LHCN-M2 (cell line): Measurements from ENCODE around the gene PRRC1. TPM values are rescaled to one million over a fixed set of nuclear protein-coding genes. Genes with fewer than 3 reads are reported as not detected.
"Not testable (repeated sequence)": the region's sequence is repeated elsewhere in the genome, so short reads cannot be mapped to it uniquely, and the experiment has no call there.

Source experiments
- DNase-seq: peaks from one replicate; pipeline ENCODE4 v3.0.0-alpha.2; 2012; ENCODE audit warnings: low read depth
- polyA plus RNA-seq: library from polyadenylated mRNA; unstranded; fragments of >200 nt; gene quantifications from one replicate; pipeline ENCODE4 v1.2.1, GENCODE V29; 2012; ENCODE audit warnings: missing spikeins
- total RNA-seq: library from RNA; depleted of rRNA; stranded (reverse); fragments of >200 nt; gene quantifications from 2 replicates; pipeline ENCODE4 v1.2.3, GENCODE V29; 2014; rRNA removed

PRRC1 gene
- 44.9 and 50.3 TPM in 2 replicates for total RNA-seq
- 38.0 TPM for polyA plus RNA-seq

DNA sequence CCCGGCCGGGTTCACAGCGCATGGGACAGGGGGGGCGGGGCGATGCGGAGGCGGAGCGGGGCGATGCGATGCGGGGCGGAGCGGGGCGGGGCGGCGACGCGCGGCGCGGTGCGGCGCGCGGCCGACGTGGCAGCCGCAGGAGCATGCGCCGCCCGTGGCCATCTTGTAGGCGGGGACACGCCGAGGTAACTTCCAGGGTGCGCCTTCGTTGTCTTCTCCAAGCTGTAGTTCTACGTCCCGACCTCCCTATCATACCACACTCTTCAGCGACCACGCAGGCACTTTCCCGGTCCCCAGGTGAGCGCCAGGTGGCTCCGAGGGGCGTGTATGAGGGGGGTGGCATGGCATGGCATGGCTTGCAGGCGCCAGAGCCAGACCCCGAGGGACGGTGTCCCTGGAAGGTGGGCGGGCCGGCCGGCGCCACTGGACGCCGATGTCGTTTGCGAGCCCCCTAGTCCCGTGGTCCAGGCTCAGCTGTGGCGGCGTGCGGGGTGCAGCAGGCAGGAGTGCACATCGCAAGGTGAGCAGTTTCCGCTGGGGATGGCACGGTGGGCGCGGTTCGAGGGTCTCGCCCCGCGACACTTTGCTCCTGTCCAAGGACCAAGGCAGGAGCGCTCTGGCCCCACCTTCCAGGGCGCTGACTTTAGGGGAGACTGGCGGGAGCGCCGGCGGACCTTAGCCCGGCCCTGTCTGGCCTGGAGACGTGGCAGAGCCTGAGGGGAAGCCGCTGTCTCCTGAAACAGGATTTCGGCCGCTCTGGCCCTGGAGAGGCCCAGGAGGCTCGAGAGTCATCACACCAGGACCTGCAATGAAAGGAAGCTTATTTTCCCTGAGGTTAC lies at the start of gene PRRC1:
Gene PRRC1 (plus strand): TSS at position 161 of the 839 bp plus-strand sequence. CDS start 5,840 bp downstream, outside the sequence.
- DNase-seq: peak; percentile 73

DNA sequence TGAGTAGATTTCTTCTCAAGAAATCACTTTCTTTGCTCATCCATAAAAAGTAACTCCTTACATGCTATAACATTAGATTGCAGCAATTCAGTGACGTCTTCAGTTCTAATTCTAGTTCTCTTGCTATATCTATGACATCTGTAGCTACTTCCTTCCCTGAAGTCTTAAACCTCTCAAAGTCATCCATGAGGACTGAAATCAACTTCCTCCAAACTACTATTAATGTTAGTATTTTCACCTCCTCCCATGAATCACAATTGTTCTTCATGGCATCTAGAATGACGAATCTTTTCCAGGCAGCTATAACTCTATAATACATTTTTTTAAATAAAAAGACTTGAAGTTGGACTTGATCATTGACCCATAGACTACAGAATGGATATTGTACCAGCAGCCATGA lies 46.2 kb upstream of the PRRC1 start:
- DNase-seq: no peak

DNA sequence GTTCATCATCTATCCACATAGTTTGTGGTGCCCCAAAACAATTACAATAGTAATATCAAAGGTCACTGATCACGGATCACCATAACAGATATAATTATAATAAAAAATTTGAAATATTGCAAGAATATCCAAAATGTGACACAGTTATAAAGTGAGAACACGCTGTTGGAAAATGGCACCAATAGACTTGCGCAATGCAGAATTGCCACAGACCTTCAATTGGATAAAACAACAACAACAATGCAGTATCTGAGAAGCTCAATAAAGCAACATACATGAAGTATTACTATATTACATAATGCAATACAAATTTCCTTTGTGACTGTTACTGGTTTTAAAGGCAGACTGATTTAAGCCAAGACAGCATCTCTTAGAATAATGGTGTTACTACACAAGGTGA lies 44.7 kb upstream of the PRRC1 start:
- no peak for DNase-seq

DNA sequence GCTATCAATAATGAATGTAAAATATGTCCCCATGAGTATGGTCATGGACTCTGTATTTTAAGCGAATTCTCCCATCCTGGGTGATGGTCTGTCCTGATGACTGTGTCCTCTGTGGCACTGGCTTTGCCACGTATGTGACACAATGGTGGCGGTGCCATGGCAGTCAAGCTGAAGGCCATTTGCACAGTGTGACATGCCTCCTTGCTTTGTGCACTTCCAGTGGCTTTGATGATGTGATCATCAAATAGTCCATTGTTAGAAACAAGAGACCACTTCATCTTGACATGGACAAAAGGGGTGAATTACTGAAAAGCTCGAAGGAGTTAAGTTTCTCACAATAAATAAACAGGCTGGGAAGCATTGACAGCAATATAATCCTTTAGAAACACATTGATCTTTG lies 31.0 kb upstream of the PRRC1 start:
- DNase-seq: no peak

DNA sequence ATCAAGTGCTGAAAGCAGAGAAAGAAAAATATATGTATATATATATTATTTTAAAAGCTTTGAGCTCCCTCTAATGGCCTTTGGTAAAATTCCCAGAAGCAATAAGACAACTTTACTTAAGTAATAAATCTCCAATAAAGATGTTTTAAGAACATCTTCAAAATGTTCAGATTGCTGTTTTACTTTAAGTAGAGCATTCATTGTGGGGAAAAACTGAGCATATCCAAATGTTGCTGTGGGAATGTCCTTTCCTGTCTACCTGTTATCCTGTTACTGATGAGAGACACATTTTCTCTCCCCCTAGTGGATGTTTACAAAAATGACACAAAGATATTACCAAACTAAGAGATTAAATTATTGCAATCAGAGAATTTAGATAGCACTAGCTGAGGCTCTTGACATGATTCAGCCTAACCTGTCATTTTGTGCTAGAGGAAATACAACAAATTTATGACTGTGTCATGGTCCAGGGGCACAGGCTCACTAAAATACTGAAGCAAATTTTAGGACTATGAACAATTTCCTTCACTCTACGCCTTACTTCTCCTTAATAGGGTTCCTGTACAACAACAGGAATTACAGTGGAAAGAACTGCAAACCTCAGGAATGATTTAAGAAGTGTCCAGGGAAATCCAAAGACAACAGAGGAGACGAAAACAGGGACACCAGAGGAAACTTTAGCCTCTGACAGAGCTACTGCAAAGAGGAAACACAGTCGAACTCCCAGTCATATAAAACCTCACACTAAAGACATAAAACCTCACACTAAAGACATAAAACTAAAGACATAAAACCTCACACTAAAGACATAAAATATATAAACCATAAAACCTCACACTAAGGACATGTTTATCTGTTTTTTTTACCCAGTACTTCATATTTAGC lies 24.3 kb upstream of the PRRC1 start:
- peak; percentile 52 for DNase-seq

DNA sequence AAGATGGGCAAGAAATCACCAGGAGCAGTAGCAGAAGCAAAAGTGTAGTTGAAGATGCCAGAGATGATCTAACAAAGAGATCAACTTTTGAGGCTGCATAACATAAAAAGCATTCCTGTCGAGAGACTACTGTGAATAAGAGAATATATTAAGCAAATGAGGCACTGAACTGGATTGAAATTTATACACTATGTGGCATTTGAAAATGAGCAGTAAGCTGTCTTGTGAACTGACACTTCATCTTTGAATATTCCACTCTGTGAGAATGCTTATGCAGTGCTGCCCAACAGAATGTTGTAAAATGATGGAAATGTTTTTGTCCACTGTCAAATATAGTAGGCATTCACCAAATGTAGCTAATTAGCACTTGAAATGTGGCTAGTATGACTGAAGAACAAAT lies 18.9 kb upstream of the PRRC1 start:
- no peak for DNase-seq

DNA sequence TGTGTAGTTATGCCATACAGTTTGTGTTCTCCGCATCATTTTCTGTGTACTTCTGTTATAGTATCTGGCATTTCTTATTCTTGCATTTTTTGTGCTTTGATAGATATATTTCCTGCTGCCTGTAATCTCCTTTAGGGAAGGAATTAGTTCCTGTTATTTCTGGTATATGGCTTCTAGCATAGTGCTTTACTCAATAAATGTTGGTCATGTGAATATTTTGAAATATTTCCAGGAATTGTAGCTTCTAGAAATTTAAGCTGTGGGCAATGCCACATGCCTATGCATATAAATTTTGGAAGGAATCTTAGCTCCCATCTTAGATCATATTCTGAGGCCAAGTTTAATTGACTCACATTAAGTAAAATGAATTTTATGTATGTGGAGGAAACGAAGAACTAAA lies 11.5 kb upstream of the PRRC1 start:
- no peak for DNase-seq

DNA sequence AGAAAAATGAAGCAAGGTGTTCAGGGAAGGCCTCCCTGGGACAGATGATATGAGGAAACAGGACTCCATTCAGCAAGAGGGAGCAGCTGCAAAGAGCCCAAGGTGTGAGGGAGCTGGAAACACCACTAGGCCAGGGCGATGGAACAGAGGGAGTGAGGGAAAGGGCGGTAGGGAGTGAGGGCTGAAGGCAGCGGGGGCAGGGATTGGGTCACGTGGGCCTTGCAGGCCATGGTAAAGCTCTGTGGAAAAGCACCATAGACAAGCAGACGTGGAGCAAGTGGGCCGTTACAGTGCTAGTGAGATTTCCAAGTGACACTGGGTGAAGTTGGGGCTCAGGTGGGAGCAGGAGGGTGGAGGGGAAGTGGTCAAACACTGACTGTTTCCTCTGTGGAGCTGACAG lies 10.8 kb upstream of the PRRC1 start:
- DNase-seq: no peak

DNA sequence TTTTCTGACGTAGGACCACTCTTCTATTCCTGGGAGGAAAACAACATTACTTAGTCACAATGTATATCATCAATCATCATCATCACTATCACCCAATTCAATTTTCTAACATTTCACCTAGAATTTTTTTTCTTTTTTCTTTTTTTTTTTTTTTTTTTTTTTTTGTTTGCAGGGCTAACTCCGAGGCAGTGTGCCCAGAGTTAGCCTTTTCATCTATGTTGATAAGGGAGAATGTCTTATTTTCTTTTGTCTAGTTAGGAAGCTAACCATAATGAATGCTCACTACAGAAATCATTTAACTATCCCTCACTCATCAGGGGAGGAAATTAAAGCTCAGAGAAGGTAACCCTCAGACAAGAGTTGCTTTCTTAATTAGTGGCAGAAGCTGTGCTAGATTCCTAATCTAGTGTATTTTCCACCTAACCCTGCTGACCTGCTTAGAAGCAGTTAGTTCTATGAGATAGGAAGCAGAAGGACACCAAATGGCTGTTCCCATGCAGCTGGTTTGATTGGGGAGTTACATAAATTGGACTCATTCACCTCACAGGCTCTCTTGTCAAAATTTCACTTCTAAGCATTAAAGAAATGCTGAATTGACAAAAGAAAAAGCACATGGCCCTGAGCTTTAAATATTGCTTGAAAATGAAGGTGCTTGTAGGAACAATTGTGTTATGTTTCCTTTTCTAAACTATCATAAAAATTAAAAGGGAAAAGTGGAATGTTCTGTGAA lies 8.6 kb upstream of the PRRC1 start:
- no peak for DNase-seq

DNA sequence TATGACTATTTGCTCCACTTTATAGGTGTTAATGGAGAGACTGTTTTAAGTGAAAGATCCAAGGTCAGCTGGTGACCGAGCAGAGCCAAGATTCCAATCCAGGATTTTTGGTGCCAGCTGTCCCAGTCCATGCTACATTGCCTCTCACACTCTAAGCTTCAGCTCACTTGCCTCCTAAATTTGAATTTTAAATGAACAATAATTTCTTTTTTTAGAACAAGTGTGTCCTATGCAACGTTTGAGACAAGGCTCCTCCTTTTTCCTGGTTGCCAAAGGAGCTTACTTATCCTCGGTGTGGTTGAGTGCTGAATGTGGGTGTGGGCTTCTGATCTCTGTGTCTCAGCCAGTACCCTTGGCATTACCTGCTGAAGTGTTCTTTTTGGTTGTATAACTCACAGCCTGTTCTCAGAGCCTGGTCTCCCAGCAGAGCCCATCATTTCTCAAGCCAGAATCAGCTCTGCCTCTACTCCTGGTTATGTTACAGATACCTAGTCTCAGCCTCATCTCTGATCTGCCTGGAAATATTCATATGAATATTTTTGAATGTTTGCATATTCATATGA lies 4.0 kb upstream of the PRRC1 start:
- DNase-seq: no peak

DNA sequence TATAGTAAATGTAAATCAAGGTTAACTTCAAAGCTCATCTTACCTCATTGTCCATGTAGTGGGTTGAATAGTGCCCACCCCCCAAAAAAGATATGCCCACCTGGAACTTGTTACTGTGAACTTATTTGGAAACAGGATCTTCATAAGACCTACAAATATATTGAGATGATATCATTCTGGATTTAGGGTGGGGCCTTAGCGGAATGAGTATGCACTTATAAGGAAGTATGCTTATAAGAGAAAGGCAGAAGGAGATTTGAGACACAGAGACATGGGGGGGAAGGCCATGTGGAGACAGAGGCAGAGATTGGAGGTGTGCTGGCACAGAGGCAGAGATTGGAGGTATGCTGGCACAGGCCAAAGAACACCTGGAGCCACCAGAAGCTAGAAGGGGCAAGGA lies 2.6 kb upstream of the PRRC1 start:
- no peak for DNase-seq

DNA sequence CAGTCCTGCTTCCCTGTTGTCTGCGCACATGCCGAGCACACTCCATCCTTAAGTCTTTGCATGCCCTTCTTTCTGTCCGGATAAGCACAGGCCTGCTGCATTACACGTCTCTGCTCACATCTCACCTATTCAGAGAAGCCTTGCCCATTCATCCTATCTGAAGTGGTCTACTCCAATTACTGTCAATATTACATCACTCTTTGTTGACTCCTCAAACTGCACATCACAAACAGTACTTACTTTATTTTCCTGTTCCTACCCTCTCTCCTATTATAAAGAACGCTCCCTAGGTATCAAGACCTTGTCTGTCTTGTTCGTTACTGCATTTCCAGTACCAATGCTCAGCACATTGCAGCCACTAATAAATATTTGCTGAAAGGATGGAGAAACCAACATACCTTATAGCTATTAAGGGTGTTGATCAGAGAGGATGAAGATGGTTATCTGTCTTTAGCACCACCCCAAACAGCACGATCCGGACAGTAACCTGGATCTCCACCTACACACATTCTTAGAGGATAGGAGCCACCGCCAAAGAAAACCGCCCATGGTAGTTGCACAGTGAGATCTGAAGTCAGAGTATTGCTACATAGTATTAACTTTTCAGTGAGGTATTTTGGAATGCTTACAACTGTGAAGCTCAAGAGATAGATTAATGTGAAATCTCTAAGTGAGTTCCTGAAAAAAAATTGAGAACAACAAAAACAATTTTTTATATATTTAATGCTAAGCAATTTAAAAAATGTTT lies 1.6 kb upstream of the PRRC1 start:
- no peak for DNase-seq

DNA sequence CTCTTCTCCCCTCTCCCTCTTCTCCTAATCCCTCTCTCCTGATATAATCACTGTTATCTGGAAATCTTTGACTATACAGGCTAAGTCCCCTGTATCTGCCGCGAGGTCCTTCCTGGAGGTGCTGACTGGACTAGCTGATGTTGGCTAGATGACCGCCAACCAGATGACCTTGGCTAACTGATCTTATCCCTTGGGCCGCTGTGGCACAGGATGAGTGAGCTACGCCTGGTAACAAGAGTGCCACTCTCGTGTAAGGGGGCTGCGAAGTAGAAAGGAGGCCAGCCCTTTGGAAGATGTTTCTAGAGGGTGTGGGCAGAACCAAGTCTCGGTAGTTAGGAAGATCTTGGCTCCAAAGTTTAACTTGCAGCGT lies 345 bp upstream of the PRRC1 start:
- DNase-seq: peak; percentile 51

DNA sequence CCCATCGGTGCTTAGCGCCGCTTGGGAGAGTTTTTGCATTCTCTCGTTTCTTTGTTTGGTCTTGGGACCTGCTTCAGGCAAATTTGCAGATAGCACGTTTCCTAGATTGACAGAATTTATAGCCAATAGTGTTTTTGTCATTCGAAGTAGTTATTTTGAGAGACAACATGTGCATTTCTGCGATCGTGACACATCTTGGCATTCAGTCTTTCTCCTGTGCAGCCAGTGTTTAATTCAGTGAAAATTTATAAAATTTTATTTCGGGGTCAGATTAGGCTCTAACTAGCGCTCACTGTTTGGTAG lies 830 bp downstream of the PRRC1 start:
- DNase-seq: peak; percentile 47

DNA sequence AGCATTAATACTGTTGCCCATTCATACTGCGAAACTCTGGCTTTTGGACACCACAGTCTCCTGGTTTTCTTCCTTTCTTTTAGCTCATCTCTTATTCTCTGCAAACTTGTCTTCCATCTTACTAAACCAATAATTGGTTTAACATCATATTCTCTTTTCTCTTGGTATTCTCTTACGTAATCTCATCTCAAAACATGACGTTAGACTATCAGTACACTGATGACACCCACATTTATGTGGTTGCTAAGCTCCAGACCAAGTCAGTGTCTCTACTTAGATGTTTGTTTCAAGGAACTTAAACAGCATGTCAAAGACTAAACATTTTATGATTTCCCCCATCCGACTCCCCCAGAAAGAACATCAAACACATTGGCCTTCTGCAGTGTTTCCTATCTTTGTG lies 2.1 kb downstream of the PRRC1 start:
- peak; percentile 5 for DNase-seq

DNA sequence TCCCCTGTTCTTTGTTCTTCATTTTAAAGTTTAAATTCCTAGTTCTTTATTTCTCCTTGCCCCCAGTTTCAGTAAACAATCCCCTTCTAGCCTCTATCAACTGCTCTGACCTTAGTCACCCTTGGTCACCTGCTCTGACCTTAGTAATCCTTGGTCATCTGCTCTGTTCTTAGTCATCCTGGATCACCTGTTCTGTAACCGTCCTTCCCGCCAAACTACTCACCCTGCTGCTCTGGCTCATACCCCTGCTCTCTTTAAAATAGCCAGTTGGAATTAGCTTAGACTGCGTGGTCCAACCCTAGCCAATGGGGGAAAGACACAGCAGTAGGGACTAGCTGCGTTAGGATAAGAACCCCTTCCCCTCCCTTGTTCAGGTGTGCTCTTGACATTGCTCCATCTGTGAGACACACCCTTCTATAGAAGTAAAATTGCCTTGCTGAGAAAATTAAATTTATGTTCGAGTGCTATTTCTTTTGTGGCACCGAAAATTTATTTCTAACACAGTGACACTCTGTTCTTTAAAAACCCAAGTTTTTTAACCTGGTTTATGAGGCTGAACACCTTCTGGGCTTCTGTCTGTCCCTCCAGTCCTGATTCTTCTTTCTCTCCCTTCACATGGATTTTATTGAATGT lies 3.8 kb downstream of the PRRC1 start:
- DNase-seq: peak; percentile 23

DNA sequence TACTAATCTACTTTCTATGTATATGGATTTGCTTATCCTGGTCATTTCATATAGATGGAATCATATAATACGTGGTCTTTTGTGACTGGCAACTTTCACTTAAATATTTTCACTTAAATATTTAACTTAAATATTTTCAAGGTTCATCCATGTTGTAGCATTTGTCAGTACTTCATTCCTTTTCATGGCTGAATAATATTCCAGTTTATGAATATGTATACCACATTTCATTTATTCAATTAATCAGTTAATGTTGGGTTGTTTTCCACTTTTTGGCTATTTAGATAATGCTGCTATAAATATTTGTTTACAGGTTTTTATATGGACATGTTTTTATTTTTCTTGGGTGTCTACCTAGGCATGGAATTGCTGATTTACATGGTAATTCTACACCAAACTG lies 7.7 kb downstream of the PRRC1 start:
- DNase-seq: no peak

DNA sequence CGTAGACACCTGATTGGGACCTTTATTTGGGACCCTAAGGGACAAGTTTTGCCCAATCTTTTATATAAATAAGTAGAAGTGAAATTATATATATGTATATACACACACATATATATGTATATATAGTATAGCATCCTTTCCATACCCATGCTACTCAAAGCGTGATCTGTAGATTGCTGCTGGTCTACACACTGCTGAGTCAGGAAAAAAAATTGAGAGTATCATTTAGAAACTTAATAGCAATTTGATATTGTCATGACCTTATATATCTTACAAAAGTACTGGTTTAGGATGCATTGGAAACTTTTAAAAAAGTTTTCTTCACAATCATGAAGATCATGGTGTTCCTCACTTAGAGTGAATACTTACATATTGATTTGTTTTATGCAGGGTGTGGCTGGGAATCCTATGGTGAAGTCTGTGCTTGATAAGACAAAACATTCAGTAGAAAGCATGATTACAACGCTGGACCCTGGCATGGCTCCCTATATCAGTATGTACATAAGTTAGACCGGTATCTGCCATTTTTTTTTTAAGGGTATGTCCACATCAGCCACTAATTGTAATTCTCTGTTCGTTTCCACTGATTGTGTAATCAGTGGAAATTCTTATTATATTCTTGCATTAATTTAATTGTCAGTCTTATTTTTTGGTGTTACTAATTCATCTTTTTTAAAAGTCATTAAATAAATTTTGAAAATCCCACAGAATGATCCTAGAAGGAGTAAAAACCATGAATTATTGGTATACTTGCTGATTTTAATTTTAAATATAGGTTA lies 12.7 kb downstream of the PRRC1 start:
- no peak for DNase-seq

DNA sequence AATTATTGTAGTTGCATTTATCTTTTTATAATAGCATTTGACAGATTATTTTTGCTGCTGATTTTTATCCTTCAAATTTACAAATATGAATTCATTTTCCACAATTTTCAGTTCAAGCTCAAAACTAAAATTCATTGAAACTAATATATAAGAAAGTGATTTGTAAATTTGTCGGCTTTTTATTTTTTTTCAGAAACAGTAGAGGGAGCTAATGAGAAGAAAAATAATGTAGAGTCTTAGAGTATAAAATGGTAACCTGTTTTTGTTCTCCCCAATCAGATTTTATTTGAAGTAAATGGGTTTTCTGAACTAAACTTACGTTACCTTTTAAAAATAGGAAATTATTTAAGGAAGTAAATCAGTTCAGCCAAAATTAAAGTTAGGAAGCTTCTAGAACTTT lies 19.2 kb downstream of the PRRC1 start:
- peak; percentile 5 for DNase-seq

DNA sequence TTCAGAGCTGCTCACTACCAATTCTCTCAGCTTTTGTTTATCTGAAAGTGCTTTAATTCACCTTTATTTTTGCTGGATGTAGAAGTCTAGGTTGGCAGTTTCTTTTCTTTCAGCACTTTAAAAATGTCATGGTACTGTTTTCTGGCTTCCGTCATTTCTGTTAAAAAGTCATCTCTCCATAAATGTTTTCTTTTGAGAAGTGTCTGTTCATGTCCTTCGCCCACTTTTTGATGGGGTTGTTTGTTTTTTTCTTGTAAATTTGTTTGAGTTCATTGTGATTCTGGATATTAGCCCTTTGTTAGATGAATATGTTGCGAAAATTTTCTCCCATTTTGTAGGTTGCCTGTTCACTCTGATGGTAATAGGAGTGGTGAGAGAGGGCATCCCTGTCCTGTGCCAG lies 23.1 kb downstream of the PRRC1 start:
- not testable (repeated sequence) for DNase-seq
